GM13977 (cell line): Measurements from ENCODE around the gene SLC12A9.

Source experiments
- DNase-seq: peaks from one replicate; pipeline ENCODE4 v3.0.0; 2012; ENCODE audit warnings: low spot score
- in situ Hi-C: fragments of 300-500 bp; cut with MboI; formaldehyde crosslinking; loops from one replicate; pipeline ENCODE4 v1.12.0; 2022; ENCODE audit warnings: low sequenced_read_pairs, low pct_unique_long_range_greater_than_20kb, mixed read lengths, inconsistent platforms; ENCODE audit not compliant: unreplicated experiment
- TF ChIP-seq, protein P1 (sequence below): IDR thresholded peaks from 2 replicates; pipeline ENCODE4 v1.5.1; 2012; ENCODE audit warnings: mild to moderate bottlenecking, control low read depth; ENCODE audit not compliant: insufficient read depth; ENCODE audit errors: extremely low read depth, missing control alignments

SLC12A9 gene

GRCh38 chr7:100835903-100836811 lies 16.4 kb upstream of the SLC12A9 start:
- TF ChIP-seq, protein P1, sequence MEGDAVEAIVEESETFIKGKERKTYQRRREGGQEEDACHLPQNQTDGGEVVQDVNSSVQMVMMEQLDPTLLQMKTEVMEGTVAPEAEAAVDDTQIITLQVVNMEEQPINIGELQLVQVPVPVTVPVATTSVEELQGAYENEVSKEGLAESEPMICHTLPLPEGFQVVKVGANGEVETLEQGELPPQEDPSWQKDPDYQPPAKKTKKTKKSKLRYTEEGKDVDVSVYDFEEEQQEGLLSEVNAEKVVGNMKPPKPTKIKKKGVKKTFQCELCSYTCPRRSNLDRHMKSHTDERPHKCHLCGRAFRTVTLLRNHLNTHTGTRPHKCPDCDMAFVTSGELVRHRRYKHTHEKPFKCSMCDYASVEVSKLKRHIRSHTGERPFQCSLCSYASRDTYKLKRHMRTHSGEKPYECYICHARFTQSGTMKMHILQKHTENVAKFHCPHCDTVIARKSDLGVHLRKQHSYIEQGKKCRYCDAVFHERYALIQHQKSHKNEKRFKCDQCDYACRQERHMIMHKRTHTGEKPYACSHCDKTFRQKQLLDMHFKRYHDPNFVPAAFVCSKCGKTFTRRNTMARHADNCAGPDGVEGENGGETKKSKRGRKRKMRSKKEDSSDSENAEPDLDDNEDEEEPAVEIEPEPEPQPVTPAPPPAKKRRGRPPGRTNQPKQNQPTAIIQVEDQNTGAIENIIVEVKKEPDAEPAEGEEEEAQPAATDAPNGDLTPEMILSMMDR = no peak
- in situ Hi-C loops = no loop called here
- no peak for DNase-seq

DNA sequence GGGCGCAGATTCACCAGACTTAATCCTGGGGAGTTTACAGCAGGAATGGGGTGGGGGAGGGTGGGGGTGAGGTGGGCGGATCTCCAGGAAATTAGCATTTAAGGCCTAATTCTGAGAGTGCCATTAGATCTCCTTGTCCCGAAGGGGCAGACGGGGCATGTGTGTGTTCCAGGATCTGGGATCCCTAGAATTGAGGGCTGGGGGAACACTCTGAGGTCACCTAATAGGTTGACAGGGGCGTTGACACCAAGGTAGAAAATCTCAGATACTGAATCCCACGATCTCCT lies 15.8 kb upstream of the SLC12A9 start:
- TF ChIP-seq, protein P1 = no peak
- in situ Hi-C loops = no loop called here
- no peak for DNase-seq

DNA sequence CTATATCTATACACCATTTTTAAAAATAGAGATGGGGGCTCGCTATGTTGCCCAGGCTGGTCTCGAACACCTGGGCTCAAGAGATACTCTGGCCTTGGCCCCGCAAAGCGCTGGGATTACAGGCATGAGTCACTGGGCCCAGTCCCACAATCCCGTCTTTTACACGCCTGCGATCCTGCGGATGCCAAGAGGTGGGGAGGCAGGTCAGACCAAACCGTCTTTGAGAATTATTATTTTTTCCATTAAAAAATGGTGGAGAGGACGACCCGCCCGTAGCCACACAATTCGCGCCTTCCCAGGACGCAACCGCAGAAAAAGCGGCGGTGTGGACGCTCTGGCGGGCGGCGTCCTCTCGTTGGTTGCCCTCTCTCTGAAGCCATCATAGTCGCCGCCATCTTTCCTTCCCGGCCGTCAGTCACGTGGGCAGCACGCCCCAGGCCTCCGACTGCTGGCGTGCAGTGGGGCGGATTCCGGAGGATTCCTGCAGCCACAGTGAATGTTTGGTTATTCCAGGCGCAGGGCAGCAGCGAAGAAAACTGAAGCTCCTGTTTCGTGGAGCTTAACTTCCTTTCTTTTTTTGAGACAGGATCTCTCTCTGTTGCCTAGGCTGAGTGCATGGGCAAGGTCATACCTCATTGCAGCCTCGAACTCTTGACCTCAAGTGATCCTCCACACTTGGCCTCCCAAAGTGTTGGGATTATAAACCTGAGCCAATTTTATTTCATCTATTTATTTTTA lies 15.2 kb upstream of the SLC12A9 start:
- DNase-seq = peak; percentile 85
- TF ChIP-seq, protein P1 = no peak
- in situ Hi-C loops = no loop called here

DNA sequence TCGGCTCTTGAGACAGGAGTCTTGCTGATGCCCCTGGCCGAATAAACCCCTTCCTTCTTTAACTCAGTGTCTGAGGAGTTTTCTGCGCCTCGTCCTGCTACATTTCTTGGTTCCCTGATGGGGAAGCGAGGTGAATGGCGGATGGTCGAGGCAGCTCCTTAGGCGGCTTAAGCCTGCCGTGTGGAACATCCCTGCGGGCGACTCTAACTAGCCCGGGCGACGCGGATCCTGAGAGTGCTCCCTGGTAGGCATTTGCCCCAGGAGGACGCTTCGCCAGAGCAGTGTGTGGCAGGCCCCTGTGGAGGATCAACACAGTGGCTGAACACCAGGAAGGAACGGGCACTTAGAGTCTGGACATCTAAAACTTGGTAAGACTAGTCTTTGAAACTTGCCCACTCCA lies 13.2 kb upstream of the SLC12A9 start:
- TF ChIP-seq, protein P1 = no peak
- in situ Hi-C loops = no loop called here
- no peak for DNase-seq

GRCh38 chr7:100840470-100841100 lies 11.9 kb upstream of the SLC12A9 start:
- TF ChIP-seq, protein P1 = no peak
- no peak for DNase-seq
- in situ Hi-C loops = no loop called here

GRCh38 chr7:100847360-100847759 lies 5.2 kb upstream of the SLC12A9 start:
- no peak for DNase-seq
- in situ Hi-C loops = no loop called here
- TF ChIP-seq, protein P1 = no peak
